Lung (tissue), 12 donors: ENCODE results near the gene AGO3. TPM values are rescaled to one million over a fixed set of nuclear protein-coding genes. Genes with fewer than 3 reads are reported as not detected.

Experiments
- ATAC-seq: fragments of 200-7000 bp; cut with Tn5 transposase; one replicate; pipeline ENCODE4 v1.9.1; 2020; ENCODE audit warnings: moderate number of reproducible peaks; ENCODE audit not compliant: insufficient read depth, low FRiP score
- DNase-seq, 3 donors: peaks; one replicate each; pipeline ENCODE4 v3.0.0-alpha.2; 2013 to 2017
- H3K27ac ChIP-seq, 2 donors: one replicate each; pipeline ENCODE4 v1.5.1; 2013; ENCODE audit warnings: mild to moderate bottlenecking in 2 of 2, moderate library complexity in 2 of 2, control low read depth in 1 of 2, inconsistent platforms in 1 of 2, low read depth in 1 of 2, low read length in 1 of 2
- H3K27me3 ChIP-seq, 3 donors: one replicate each; pipeline ENCODE4 v1.5.1; 2013; ENCODE audit warnings: low read length in 2 of 3; ENCODE audit not compliant: control insufficient read depth in 3 of 3, insufficient read depth in 3 of 3
- H3K36me3 ChIP-seq, 4 donors: one replicate each; pipeline ENCODE4 v1.5.1; 2013; ENCODE audit warnings: low read length in 4 of 4, mild to moderate bottlenecking in 1 of 4, moderate library complexity in 1 of 4; ENCODE audit not compliant: control insufficient read depth in 4 of 4, insufficient read depth in 4 of 4
- H3K4me1 ChIP-seq, 5 donors: one replicate each; pipeline ENCODE4 v1.5.1; 2013; ENCODE audit warnings: low read length in 5 of 5, mild to moderate bottlenecking in 2 of 5, moderate library complexity in 1 of 5; ENCODE audit not compliant: control insufficient read depth in 5 of 5, insufficient read depth in 5 of 5
- H3K4me3 ChIP-seq: one replicate; pipeline ENCODE4 v1.5.1; 2013; ENCODE audit warnings: mild to moderate bottlenecking, control low read depth, moderate library complexity
- H3K9ac ChIP-seq, 2 donors: one replicate each; pipeline ENCODE4 v1.5.1; 2013; ENCODE audit warnings: low read length in 2 of 2, control low read depth in 1 of 2; ENCODE audit not compliant: insufficient read depth in 1 of 2
- H3K9me3 ChIP-seq, 4 donors: one replicate each; pipeline ENCODE4 v1.5.1; 2013; ENCODE audit warnings: low read length in 3 of 4, mild to moderate bottlenecking in 1 of 4, moderate library complexity in 1 of 4; ENCODE audit not compliant: control insufficient read depth in 4 of 4, insufficient read depth in 3 of 4
- WGBS, 2 donors: extraction: QIAGEN DNeasy Blood & Tissue Kit; methylation state at CpG; one replicate each; pipeline ENCODE4 v1.1.7; 2013; 5-methylcytosine and 5-hydroxymethylcytosine counted together
- polyA plus RNA-seq, 2 donors: library from polyadenylated mRNA; stranded (reverse); fragments of 200-250 nt; gene quantifications; one replicate each; pipeline ENCODE4 v1.2.1, GENCODE V29; 2013
- total RNA-seq, 2 donors: library from RNA; depleted of rRNA in 1 of 2; stranded (reverse); fragments of >200 nt in 1 of 2; gene quantifications; one replicate each; pipeline ENCODE4 v1.2.1, GENCODE V29; 2014 to 2021
- TF ChIP-seq, protein P1 (sequence below): IDR thresholded peaks from 2 replicates; pipeline ENCODE4 v1.5.1; 2012; ENCODE audit warnings: mild to moderate bottlenecking; ENCODE audit errors: control extremely low read depth, extremely low read depth
- donor health status: control.
- donor health status: control.
- donor health status: Bipolar disorder and iron deficiency.
- donor health status: healthy.
- donor health status: DM: yes; HTN: yes; CAD: no.

AGO3 gene
- total and polyA plus RNA-seq, 4 donors: 4.4 to 60.4 (median 19.6) TPM

DNA sequence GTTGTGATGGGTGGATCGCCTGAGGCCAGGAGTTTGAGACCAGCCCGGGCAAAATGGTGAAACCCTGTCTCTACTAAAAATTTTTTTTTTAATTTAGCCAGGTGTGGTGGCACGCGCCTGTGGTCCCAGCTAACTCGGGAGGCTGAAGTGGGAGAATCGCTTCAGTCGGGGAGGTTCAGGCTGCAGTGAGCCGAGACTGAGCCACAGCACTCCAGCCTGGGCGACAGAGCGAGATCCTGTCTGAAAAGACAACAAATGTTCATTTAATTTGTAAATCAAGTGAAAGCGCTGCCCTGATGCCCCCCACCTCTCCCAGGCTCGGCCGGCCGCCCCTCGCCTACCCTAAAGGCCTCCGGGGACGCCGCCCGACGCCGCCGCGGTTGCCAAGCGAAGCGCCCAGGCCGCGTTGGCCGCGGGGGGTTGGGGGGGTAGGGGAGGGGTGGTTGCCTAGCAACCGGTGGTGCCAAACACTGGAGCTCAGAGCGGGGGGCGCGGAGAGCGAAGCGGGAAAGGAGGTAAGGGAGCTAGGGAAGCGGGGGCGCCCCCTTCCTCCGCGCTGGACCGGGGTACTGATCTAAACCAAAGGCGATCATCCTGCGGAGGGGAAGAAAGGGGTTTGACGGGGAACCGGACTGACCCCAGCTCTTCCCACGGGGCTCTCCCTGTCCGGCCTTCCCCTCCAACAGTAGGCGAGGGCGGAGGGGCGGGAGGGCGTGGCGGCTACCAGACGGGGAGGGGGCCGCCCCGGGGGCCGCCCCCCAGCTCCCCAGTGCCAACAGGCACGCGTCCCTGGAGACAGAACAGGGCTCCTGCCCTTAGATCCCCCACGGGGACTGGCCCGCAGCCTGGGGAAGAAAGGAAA is 153.0 kb downstream of the AGO3 start, which contains the start of gene TEKT2:
TEKT2 (plus strand) TSS at position 460 of the 862 bp plus-strand sequence. CDS start 828 bp downstream, outside the sequence.
- Histone ChIP-seq H3K27ac (no peak within 1 kb of the TSS), H3K36me3 (peaks cover 0 to under 1% (median 0%) of the 10 kb centered on the region in 4 donors), H3K4me3 (peak within 1 kb of the TSS; percentile 24), H3K4me1 (peaks cover 0 to 11% (median 0%) of the 10 kb centered on the region in 5 donors), H3K9ac (peak within 1 kb of the TSS; percentile 51 to 69), H3K27me3 (no peaks in the 10 kb centered on the region), H3K9me3 (no peaks in the 10 kb centered on the region)
- TF ChIP-seq, protein P1, sequence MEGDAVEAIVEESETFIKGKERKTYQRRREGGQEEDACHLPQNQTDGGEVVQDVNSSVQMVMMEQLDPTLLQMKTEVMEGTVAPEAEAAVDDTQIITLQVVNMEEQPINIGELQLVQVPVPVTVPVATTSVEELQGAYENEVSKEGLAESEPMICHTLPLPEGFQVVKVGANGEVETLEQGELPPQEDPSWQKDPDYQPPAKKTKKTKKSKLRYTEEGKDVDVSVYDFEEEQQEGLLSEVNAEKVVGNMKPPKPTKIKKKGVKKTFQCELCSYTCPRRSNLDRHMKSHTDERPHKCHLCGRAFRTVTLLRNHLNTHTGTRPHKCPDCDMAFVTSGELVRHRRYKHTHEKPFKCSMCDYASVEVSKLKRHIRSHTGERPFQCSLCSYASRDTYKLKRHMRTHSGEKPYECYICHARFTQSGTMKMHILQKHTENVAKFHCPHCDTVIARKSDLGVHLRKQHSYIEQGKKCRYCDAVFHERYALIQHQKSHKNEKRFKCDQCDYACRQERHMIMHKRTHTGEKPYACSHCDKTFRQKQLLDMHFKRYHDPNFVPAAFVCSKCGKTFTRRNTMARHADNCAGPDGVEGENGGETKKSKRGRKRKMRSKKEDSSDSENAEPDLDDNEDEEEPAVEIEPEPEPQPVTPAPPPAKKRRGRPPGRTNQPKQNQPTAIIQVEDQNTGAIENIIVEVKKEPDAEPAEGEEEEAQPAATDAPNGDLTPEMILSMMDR: no peak
- DNase-seq (peak; percentile 88 to 91 (median 90)), ATAC-seq (no peak)
- 12 to 16% methylated on average over 50 to 58 of the region's 59 CpGs for WGBS, 2 donors

DNA sequence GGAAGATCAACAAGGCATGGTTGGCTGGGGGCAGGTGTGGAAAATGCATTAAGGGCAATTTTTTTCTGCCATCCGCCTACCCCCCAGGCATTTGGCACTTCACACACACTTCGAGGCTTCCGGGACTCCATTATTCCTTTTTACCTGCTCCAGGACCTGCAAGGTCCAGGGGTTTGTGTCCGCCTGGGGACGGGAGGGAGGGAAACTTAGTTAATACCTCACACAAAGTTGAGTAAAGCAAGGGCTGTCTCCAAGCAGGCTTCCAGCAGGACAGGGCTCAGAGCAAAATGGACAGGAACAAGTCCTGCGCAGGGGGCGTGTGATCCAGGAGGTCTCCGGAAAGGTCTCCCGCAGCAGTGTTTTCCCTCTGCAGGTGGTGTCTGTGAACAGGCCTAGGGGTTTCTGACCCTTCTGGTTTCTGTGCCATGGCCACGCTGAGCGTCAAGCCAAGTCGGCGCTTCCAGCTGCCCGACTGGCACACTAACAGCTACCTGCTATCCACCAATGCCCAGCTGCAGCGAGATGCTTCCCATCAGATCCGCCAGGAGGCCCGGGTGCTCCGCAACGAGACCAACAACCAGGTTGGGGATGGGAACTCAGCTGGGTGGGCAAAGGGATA is 153.7 kb downstream of the AGO3 start:
- Histone ChIP-seq H3K27me3 (no peaks in the 10 kb centered on the region), H3K9me3 (no peaks in the 10 kb centered on the region), H3K9ac (peak overlapping the region; percentile 51 to 69), H3K36me3 (peaks cover 0 to 3% (median 0%) of the 10 kb centered on the region in 4 donors), H3K4me3 (no peak overlapping the region), H3K4me1 (peaks cover 0 to 15% (median 3%) of the 10 kb centered on the region in 5 donors), H3K27ac (no peak overlapping the region)
- TF ChIP-seq, protein P1: no peak
- 57 to 65% methylated on average over 19 of the region's 19 CpGs for WGBS, 2 donors
- no peak for ATAC-seq
- DNase-seq: peak in 1 of 3 donors; percentile 30

DNA sequence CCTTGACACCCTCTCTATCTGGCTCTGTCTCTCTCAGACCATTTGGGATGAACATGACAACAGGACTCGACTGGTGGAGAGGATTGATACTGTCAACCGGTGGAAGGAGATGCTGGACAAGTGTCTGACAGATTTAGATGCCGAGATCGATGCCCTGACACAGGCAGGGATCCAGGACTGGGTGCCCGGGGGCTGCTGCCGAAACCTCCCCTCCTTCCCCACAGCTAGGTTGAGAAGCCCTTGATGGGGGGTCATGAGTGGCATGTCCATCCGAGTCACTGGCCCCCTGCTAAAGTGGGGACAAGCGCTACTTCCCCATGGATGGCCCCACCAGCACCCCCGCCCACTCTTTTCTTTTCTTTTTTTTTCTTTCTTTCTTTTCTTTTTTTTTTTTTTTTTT is 154.2 kb downstream of the AGO3 start:
- Histone ChIP-seq H3K36me3 (peaks cover 0 to 3% (median 0%) of the 10 kb centered on the region in 4 donors), H3K4me3 (no peak overlapping the region), H3K27ac (no peak overlapping the region), H3K9ac (no peak overlapping the region), H3K4me1 (peaks cover 0 to 19% (median 4%) of the 10 kb centered on the region in 5 donors), H3K9me3 (no peaks in the 10 kb centered on the region), H3K27me3 (no peaks in the 10 kb centered on the region)
- WGBS, 2 donors: 87 to 94% methylated on average over 9 of the region's 9 CpGs
- no peak for ATAC-seq
- TF ChIP-seq, protein P1: no peak
- DNase-seq: no peak
